SK-N-SH treated with all-trans-retinoic acid at 6 μM for 48 hours (cell line): ENCODE data around the gene RREB1.

Experiments
- ATAC-seq: fragments of 200-7000 bp; cut with Tn5 transposase; 3 replicates; pipeline ENCODE4 v1.9.1; 2020; ENCODE audit warnings: mild to moderate bottlenecking, moderate library complexity
- ARNTL ChIP-seq: fragments of 450-650 bp; formaldehyde crosslinking; IDR thresholded peaks from 2 replicates; pipeline ENCODE4 v1.5.0; 2020; ENCODE audit warnings: low read depth, mild to moderate bottlenecking, moderate library complexity, borderline replicate concordance
- CSDC2 ChIP-seq: fragments of 250-450 bp; sonication (Bioruptor Pico); IDR thresholded peaks from 2 replicates; pipeline ENCODE4 v1.5.0; 2020; ENCODE audit warnings: mild to moderate bottlenecking, moderate library complexity
- CSRNP3 ChIP-seq: fragments of 250-450 bp; sonication (Bioruptor Pico); IDR thresholded peaks from 2 replicates; pipeline ENCODE4 v1.5.1; 2021; ENCODE audit warnings: mild to moderate bottlenecking, moderate library complexity
- ESRRG ChIP-seq: fragments of 250-450 bp; sonication (Bioruptor Pico); IDR thresholded peaks from 2 replicates; pipeline ENCODE4 v1.6.1; 2021; ENCODE audit warnings: mild to moderate bottlenecking
- GLIS3 ChIP-seq: fragments of 250-450 bp; sonication (Bioruptor Pico); IDR thresholded peaks from 2 replicates; pipeline ENCODE4 v1.5.0; 2020; ENCODE audit warnings: mild to moderate bottlenecking, moderate library complexity
- ISL1 ChIP-seq: fragments of 250-450 bp; sonication (Bioruptor Pico); IDR thresholded peaks from 2 replicates; pipeline ENCODE4 v2.1.2; 2022; ENCODE audit warnings: mild to moderate bottlenecking, moderate library complexity
- PATZ1 ChIP-seq: fragments of 250-450 bp; sonication (Bioruptor Pico); IDR thresholded peaks from 2 replicates; pipeline ENCODE4 v1.8.0; 2020; ENCODE audit warnings: mild to moderate bottlenecking, moderate library complexity, borderline replicate concordance
- POU6F1 ChIP-seq: fragments of 250-450 bp; sonication (Bioruptor Pico); IDR thresholded peaks from 2 replicates; pipeline ENCODE4 v1.8.0; 2021; ENCODE audit warnings: low read depth, mild to moderate bottlenecking, moderate library complexity, borderline replicate concordance
- PPARA ChIP-seq: fragments of 250-450 bp; sonication (Bioruptor Pico); IDR thresholded peaks from 2 replicates; pipeline ENCODE4 v1.5.0; 2020; ENCODE audit warnings: mild to moderate bottlenecking, borderline replicate concordance
- RARB ChIP-seq: fragments of 250-450 bp; sonication (Bioruptor Pico); IDR thresholded peaks from 2 replicates; pipeline ENCODE4 v1.8.0; 2021; ENCODE audit warnings: mild to moderate bottlenecking, moderate library complexity
- SNAI2 ChIP-seq: fragments of 250-450 bp; sonication (Bioruptor Pico); IDR thresholded peaks from 2 replicates; pipeline ENCODE4 v1.5.0; 2020; ENCODE audit warnings: mild to moderate bottlenecking, moderate library complexity
- TCF4 ChIP-seq: fragments of 250-450 bp; sonication (Bioruptor Pico); IDR thresholded peaks from 2 replicates; pipeline ENCODE4 v1.8.0; 2021; ENCODE audit warnings: mild to moderate bottlenecking, moderate library complexity, borderline replicate concordance
- TOX ChIP-seq: fragments of 250-450 bp; sonication (Bioruptor Pico); IDR thresholded peaks from 2 replicates; pipeline ENCODE4 v1.8.0; 2021; ENCODE audit warnings: mild to moderate bottlenecking, moderate library complexity, borderline replicate concordance
- ZC3H10 ChIP-seq: fragments of 250-450 bp; sonication (Bioruptor Pico); IDR thresholded peaks from 2 replicates; pipeline ENCODE4 v1.5.1; 2021; ENCODE audit warnings: mild to moderate bottlenecking, moderate library complexity
- ZFP3 ChIP-seq: fragments of 250-450 bp; sonication (Bioruptor Pico); IDR thresholded peaks from 2 replicates; pipeline ENCODE4 v1.5.0; 2020; ENCODE audit warnings: mild to moderate bottlenecking, moderate library complexity
- ZFP30 ChIP-seq: fragments of 450-650 bp; formaldehyde crosslinking; IDR thresholded peaks from 2 replicates; pipeline ENCODE4 v1.5.0; 2022; ENCODE audit warnings: mild to moderate bottlenecking, moderate library complexity
- ZNF565 ChIP-seq: fragments of 450-650 bp; formaldehyde crosslinking; conservative IDR thresholded peaks from 2 replicates; pipeline ENCODE4 v1.5.0; 2020; ENCODE audit warnings: low read depth, mild to moderate bottlenecking, moderate library complexity
- ZNF8 ChIP-seq: fragments of 450-650 bp; formaldehyde crosslinking; IDR thresholded peaks from 2 replicates; pipeline ENCODE4 v1.5.0; 2020; ENCODE audit warnings: mild to moderate bottlenecking, moderate library complexity

The RREB1 gene

GRCh38 chr6:7252390-7252789 is 144.6 kb downstream of the RREB1 start:
- no peak for TF ChIP-seq TCF4 (CRISPR knock-in tag)
- TF ChIP-seq ZFP3 (CRISPR knock-in tag) = no peak
- no peak for TF ChIP-seq POU6F1 (CRISPR knock-in tag)
- TF ChIP-seq ZNF8 (CRISPR knock-in tag) = no peak
- TF ChIP-seq CSRNP3 (CRISPR knock-in tag) = no peak
- no peak for TF ChIP-seq PATZ1 (CRISPR knock-in tag)
- no peak for TF ChIP-seq GLIS3
- TF ChIP-seq, all 23 proteins: peak for 0
- ATAC-seq = no peak

- TF ChIP-seq CSRNP3 (CRISPR knock-in tag) (no peak), ZFP3 (CRISPR knock-in tag) (no peak)
Observed at GRCh38 chr6:7254980-7255835, 147.4 kb downstream of the RREB1 start.

GRCh38 chr6:7255918-7256317 is 148.2 kb downstream of the RREB1 start:
- TF ChIP-seq CSRNP3 (CRISPR knock-in tag) (no peak), ZNF8 (CRISPR knock-in tag) (no peak), PATZ1 (CRISPR knock-in tag) (no peak), ZFP3 (CRISPR knock-in tag) (no peak), CSDC2 (no peak), PPARA (no peak), GLIS3 (no peak), ZNF565 (CRISPR knock-in tag) (no peak), ZFP30 (no peak), TOX (no peak), RARB (CRISPR knock-in tag) (no peak), ESRRG (CRISPR knock-in tag) (no peak), POU6F1 (CRISPR knock-in tag) (no peak), ZC3H10 (CRISPR knock-in tag) (no peak), SNAI2 (CRISPR knock-in tag) (no peak), ISL1 (CRISPR knock-in tag) (no peak), ARNTL (CRISPR knock-in tag) (no peak)
- no peak for ATAC-seq

More at GRCh38 chr6:7254980-7255835, 147.4 kb downstream of the RREB1 start:
- no peak; the same call in 2 of the 3 replicates for ATAC-seq
